Measurements from ENCODE around the gene SORCS1. TPM values are rescaled to one million over a fixed set of nuclear protein-coding genes. Genes with fewer than 3 reads are reported as not detected.

Gene SORCS1
- total and polyA plus RNA-seq, 4 donors: 0.04 to 3.5 (median 0.05) TPM

GRCh38 chr10:107081644-107082043 lies 82.9 kb downstream of the SORCS1 start:
- no peaks in the 10 kb centered on the region for H3K9me3 ChIP-seq (ENCODE audit: control insufficient read depth in 4 of 4, insufficient read depth in 3 of 4, low read length in 3 of 4)
- H3K4me1 ChIP-seq (ENCODE audit: control insufficient read depth in 5 of 5, insufficient read depth in 5 of 5, low read length in 5 of 5): no peaks in the 10 kb centered on the region
- no peak overlapping the region for H3K27ac ChIP-seq (ENCODE audit: low read depth in 1 of 2, low read length in 1 of 2)
- 59 to 72% methylated on average over 1 of the region's 1 CpG for WGBS, 2 donors
- no peak overlapping the region for H3K4me3 ChIP-seq
- H3K36me3 ChIP-seq (ENCODE audit: control insufficient read depth in 4 of 4, insufficient read depth in 4 of 4, low read length in 4 of 4): no peaks in the 10 kb centered on the region
- DNase-seq: no peak
- no peaks in the 10 kb centered on the region for H3K27me3 ChIP-seq (ENCODE audit: control insufficient read depth in 3 of 3, insufficient read depth in 3 of 3, low read length in 2 of 3)
- no peak for TF ChIP-seq CTCF (IDR thresholded peaks at IDR 0.05; ENCODE audit: control extremely low read depth, extremely low read depth)
- H3K9ac ChIP-seq (ENCODE audit: insufficient read depth in 1 of 2, low read length in 2 of 2): no peak overlapping the region
- no peak for ATAC-seq (ENCODE audit: insufficient read depth, low FRiP score)

GRCh38 chr10:107075117-107075516 lies 89.4 kb downstream of the SORCS1 start:
- ATAC-seq (ENCODE audit: insufficient read depth, low FRiP score) (no peak), DNase-seq (no peak)
- H3K27ac ChIP-seq (ENCODE audit: low read depth in 1 of 2, low read length in 1 of 2): no peak overlapping the region
- H3K9me3 ChIP-seq (ENCODE audit: control insufficient read depth in 4 of 4, insufficient read depth in 3 of 4, low read length in 3 of 4): peaks cover 0 to 2% (median 0%) of the 10 kb centered on the region in 4 donors
- no peaks in the 10 kb centered on the region for H3K36me3 ChIP-seq (ENCODE audit: control insufficient read depth in 4 of 4, insufficient read depth in 4 of 4, low read length in 4 of 4)
- H3K27me3 ChIP-seq (ENCODE audit: control insufficient read depth in 3 of 3, insufficient read depth in 3 of 3, low read length in 2 of 3): no peaks in the 10 kb centered on the region
- no peaks in the 10 kb centered on the region for H3K4me1 ChIP-seq (ENCODE audit: control insufficient read depth in 5 of 5, insufficient read depth in 5 of 5, low read length in 5 of 5)
- WGBS, 2 donors: 66 to 81% methylated on average over 2 of the region's 2 CpGs
- H3K9ac ChIP-seq (ENCODE audit: insufficient read depth in 1 of 2, low read length in 2 of 2): no peak overlapping the region
- no peak for TF ChIP-seq CTCF (IDR thresholded peaks at IDR 0.05; ENCODE audit: control extremely low read depth, extremely low read depth)
- no peak overlapping the region for H3K4me3 ChIP-seq

GRCh38 chr10:107072786-107073185 lies 91.7 kb downstream of the SORCS1 start:
- H3K36me3 ChIP-seq (ENCODE audit: control insufficient read depth in 4 of 4, insufficient read depth in 4 of 4, low read length in 4 of 4): no peaks in the 10 kb centered on the region
- DNase-seq (no peak), ATAC-seq (ENCODE audit: insufficient read depth, low FRiP score) (no peak)
- no peak for TF ChIP-seq CTCF (IDR thresholded peaks at IDR 0.05; ENCODE audit: control extremely low read depth, extremely low read depth)
- 64 to 83% methylated on average over 5 of the region's 5 CpGs for WGBS, 2 donors
- no peak overlapping the region for H3K27ac ChIP-seq (ENCODE audit: low read depth in 1 of 2, low read length in 1 of 2)
- H3K4me1 ChIP-seq (ENCODE audit: control insufficient read depth in 5 of 5, insufficient read depth in 5 of 5, low read length in 5 of 5): no peaks in the 10 kb centered on the region
- no peaks in the 10 kb centered on the region for H3K27me3 ChIP-seq (ENCODE audit: control insufficient read depth in 3 of 3, insufficient read depth in 3 of 3, low read length in 2 of 3)
- peaks cover 0 to 2% (median 0%) of the 10 kb centered on the region in 4 donors for H3K9me3 ChIP-seq (ENCODE audit: control insufficient read depth in 4 of 4, insufficient read depth in 3 of 4, low read length in 3 of 4)
- no peak overlapping the region for H3K4me3 ChIP-seq
- H3K9ac ChIP-seq (ENCODE audit: insufficient read depth in 1 of 2, low read length in 2 of 2): no peak overlapping the region

- H3K4me1 ChIP-seq (ENCODE audit: control insufficient read depth in 5 of 5, insufficient read depth in 5 of 5, low read length in 5 of 5): no peaks in the 10 kb centered on the region
- no peak overlapping the region for H3K27ac ChIP-seq (ENCODE audit: low read depth in 1 of 2, low read length in 1 of 2)
- ATAC-seq (ENCODE audit: insufficient read depth, low FRiP score) (no peak), DNase-seq (no peak)
- 71% methylated on average over 3 of the region's 3 CpGs for WGBS, 2 donors
- TF ChIP-seq CTCF (IDR thresholded peaks at IDR 0.05; ENCODE audit: control extremely low read depth, extremely low read depth): no peak
- no peaks in the 10 kb centered on the region for H3K36me3 ChIP-seq (ENCODE audit: control insufficient read depth in 4 of 4, insufficient read depth in 4 of 4, low read length in 4 of 4)
- peaks cover 0 to 2% (median 0%) of the 10 kb centered on the region in 4 donors for H3K9me3 ChIP-seq (ENCODE audit: control insufficient read depth in 4 of 4, insufficient read depth in 3 of 4, low read length in 3 of 4)
- H3K4me3 ChIP-seq: no peak overlapping the region
- H3K27me3 ChIP-seq (ENCODE audit: control insufficient read depth in 3 of 3, insufficient read depth in 3 of 3, low read length in 2 of 3): peaks cover 0 to 1% (median 0%) of the 10 kb centered on the region in 3 donors
- no peak overlapping the region for H3K9ac ChIP-seq (ENCODE audit: insufficient read depth in 1 of 2, low read length in 2 of 2)
Observed at GRCh38 chr10:107072028-107072427, 92.5 kb downstream of the SORCS1 start.

All from lung (tissue), 12 donors.